ENCODE results near the gene RNF111.

RNF111 gene

DNA sequence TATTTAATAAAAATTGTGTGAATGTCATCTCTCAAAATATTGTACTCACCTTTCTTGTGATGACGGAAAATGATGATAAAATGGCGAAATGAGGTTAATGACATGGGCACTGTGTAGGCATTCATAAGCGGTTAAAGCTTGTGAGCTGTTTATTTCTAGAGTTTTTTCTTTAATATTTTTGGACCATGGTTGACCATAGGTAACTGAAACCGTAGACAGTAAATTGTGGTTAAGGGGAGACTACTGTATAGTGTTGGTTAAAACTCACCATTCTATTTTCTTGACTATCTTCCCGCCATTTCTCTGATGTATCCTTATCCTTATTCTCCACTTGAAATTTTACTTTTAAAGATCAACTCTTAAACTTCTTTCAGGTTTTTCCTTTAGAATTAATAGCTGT, 14.5 kb downstream of the RNF111 start:
- FAIRE-seq, result no peak

DNA sequence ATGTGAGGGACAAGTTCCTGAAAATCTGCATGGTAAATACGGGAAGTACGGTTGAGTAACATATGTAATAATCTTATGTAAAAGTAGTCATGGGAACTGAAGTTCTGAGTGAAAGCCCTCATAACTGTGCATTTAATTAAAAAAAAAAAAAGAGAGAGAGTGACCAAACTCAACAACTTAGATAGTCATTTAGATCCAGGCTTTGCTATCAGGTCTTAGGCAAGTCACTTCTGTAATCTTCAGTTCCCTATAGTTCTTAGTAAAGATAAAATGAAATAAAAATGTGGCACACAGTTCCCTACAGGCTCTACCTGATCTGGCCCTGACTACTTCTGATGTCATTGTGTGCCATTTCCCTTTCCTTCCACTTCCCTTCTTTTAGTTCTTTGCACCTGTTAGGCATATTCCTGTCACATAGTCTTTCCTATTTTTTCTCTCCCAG, 15.0 kb downstream of the RNF111 start:
- no peak for FAIRE-seq

DNA sequence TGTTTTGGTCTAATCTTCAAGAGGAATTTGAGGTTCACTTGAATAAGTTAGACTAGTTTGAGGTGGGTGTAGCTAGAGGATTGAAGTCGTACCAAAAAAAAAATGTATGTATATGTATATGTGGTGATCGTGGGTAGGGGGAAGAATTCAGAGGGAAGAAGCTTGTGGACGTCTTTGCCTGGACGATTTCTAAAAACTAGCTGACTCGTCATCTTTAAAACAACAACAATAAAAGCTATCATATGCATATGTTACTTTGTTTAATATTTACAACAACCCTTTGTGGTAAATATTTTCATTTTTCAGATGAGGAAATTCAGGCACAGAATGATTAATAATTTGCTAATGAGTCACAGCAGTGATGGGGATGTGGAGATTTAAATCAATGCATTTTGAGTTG, 18.1 kb downstream of the RNF111 start:
- no peak for FAIRE-seq

DNA sequence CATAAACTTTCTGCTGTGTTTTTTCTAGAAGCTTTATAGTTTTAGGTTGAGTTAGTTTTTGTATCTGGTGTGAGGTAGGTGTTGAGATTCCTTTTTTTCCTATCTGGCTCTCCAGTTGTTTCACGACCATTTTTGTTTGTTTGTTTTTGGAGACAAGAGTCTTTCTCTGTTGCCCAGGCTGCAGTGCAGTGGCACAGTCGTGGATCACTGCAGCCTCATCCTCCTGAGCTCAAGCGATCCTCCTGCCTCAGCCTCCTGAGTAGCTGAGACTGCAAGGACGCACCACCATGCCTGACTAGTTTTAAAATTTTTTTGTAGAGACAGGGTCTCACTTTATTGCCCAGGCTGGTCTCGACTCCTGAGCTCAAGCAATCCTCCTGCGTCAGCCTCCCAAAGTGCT, 20.6 kb downstream of the RNF111 start:
- no peak for FAIRE-seq

DNA sequence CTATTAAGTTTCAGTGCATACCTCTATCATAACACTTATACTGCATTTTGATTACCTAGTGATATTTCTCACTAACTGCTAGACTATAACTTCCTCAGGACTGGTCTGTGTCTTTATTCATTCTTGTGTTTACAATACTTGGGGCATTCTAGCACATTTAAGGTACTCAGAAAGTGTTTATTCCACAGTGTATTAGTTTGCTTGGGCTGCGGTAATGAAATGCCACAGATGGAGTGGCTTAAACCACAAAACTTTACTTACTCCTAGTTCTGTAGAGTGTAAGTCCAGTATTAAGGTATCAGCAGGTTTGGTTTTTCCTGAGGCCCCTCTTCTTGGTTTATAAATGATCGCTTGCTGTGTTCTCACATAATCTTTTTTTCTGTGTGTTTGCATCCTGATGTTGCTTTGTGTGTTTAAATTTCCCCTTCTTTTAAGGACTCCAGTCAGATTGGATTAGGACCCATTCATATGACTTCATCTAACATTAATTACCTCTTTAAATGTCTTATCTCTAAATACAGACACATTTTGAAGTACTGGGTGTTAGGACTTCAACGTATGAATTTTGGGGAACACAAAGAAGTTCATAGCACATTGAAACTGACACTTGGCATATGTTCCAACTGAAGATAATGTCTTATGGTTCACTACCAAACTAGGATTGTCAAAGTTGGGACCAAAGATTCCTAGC, 23.9 kb downstream of the RNF111 start:
- no peak for FAIRE-seq

DNA sequence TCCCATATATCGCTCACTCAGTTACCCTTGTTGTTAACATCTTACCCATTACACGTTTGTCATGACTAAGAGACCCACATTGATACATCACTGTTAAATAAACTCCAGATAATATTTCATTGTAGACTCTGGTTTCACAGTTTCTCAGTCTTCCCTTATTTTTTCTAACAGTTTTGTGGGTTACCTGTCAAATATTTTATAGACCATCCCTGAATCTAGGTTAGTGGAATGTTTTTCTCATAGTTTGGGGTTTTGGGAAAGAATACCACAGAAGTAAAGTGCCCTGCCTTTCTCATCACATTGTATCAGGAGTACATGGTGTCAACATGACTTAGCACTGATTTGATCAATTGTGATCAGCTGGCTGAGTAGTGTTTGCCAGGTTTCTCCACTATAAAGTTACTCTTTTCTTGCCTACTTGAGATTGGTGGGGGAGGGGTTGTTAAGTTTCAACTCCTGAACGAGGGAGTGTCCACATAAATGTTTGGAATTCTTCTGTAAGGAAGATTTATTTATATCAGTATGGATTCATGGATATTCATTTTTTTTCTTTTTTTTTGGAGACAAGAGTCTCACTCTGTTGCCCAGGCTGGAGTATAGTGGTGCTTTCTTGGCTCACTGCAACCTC, 25.9 kb downstream of the RNF111 start:
- FAIRE-seq, result no peak

DNA sequence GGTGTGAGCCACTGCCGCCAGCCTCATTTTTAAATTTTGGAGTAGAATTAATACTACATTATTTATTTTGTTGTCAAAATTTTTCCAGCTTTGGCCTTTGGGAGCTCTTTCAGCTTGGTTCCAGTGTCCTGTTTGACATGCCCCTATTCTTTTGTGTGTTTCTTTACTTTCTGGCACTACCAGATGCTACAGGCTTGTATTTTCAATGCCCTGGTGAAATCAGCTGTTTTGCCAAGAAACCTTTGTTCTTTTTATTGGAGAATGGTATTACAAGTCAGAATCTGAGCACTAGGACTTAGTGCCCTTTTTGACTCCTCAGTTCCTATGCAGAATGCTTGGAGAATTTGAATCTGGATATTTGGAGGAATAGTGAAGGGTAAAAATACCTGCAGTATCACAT, 26.6 kb downstream of the RNF111 start:
- FAIRE-seq, result no peak

DNA sequence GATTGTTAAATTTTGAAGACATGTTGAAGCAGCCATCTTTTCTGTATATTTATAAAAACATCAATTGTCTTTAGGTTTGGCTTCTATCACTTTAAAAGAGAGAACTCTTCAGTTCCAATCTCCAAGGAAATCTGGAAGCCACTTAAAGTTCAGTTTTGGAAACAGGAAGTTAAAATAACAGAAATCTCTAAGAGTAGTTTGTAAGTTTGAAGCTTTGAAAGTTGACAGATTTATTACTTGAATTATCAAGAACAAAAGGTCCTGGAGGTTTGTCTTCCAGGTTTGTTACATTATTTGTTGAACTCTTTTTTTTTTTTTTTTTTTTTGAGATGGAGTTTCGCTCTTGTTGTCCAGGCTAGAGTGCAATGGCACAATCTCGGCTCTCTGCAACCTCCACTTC, 30.0 kb downstream of the RNF111 start:
- FAIRE-seq, result no peak

DNA sequence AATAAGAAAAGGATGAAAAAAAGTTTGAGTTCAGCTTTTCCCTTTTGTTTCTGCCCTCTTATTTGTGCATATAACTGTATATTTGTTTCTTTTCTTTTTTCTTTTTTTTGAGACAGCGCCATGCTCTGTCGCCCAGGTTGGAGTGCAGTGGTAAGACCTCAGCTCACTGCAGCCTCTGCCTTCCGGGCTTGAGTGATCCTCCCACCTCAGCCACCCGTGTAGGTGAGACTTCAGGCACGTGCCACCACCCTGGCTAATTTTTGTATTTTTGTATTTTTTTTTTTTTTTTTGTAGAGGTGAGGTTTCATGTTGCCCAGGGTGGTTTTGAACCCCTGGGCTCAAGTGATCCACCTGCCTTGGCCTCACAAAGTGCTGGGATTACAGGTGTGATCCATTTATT, 31.4 kb downstream of the RNF111 start:
- no peak for FAIRE-seq

DNA sequence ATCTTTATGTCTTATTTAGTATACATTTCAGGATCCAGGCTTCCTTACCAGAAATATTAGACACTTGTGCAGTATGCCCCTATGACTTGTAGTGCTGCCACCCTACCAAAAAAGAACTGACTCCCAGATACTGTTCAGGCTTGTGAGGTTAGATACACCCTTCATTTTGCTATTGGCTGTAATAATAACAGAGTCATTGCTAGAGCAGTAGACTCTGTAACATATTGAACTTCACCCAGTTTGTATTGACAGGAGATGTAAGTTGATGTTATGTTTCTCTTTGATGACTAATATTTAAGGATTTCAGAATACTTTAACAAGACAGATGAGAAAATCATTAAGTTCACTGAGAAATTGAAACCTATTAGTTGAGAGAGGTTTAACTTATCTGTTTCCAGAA, 32.9 kb downstream of the RNF111 start:
- FAIRE-seq, result no peak

DNA sequence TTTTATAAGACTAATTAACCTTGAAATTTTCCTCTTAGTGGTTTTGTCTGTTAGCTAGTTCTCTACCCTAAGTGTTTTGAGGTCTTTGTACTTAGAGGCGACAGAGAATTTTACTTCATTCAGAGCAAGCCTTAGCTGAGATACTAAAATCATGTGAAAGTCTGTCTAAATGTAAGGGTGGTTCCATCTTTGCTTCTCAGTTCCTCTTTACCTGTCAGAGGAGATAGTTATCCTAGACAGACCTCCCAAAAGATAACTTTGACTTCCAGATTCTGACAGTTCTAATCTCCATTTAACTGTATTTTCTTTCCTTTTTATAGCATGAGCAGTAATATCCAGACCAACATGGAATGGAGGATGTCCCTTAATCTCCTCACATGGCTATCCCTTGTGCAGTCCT, 34.7 kb downstream of the RNF111 start:
- no peak for FAIRE-seq

DNA sequence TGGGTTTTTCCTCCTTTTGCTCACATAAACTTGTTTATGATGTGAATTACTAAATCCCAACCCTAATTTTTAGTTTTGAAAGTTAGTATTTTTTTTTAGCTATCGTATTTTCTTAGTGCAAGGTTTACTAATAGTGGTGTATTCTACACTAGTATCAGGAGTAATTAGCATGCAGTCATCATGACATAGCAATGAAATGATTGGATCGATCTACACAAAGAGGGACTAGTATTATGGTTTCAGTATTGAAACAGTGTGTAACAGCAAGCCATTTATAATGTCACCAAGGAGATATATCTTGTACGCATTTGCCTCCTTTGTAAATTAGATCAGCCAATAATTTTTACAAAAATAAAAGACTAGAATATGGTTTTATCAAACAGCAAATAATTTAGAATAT, 38.7 kb downstream of the RNF111 start:
- FAIRE-seq, result no peak

DNA sequence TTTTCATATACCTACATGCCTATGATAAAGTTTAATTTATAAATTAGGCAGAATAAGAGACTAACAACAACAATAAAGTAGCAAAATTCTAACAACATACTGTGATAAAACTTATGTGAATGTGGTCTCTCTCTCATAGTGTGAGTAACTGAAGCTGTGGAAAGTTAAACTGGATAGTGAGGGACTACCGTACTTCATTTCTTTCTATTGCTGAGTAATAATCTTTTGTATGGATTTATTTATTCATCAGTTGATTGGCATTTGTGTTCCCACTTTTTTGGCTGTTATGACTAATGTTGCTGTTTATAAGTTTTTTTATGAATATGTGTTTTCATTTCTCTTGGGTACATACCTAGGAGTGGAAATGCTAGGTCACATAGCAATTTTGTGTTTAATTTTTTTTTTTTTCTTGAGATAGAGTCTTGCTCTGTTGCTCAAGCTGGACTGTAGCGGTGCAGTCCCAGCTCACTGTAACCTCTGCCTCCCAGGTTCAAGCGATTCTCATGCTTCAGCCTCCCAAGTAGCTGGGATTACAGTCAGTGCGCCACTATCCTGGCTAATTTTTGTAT, 41.0 kb downstream of the RNF111 start:
- FAIRE-seq, result no peak

DNA sequence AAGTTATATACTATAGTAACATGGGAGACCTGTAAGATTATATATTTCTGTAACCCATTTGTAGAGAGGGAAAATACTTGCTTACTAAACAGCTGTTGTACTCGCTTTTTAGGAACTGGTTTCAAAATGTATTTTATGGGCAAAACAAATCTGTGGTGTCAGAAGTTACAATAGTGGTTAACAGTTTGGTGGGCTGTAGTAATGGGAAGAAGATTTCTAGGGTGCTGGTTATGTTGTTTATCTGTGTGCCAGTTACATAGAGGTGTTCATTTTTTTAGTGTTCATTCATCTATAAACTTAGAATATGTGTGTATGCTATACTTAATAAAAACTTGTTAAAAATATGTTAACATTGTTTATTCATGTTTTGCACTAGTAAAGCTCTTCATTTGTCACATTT, 42.1 kb downstream of the RNF111 start:
- no peak for FAIRE-seq

DNA sequence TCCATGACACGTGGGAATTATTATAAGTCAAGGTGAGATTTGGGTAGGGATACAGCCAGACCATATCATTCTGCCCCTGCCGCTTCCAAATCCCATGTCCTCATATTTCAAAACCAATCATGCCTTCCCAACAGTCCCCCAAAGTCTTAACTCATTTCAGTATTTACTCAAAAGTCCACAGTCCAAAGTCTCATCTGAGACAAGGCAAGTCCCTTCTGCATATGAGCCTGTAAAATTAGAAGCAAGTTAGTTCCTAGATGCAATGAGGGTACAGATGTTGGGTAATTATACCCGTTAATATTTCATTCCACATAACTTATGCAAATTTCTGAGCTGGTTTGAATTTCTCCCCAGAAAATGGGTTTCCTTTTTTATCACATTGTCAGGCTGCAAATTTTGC, 47.7 kb downstream of the RNF111 start:
- FAIRE-seq, result no peak

DNA sequence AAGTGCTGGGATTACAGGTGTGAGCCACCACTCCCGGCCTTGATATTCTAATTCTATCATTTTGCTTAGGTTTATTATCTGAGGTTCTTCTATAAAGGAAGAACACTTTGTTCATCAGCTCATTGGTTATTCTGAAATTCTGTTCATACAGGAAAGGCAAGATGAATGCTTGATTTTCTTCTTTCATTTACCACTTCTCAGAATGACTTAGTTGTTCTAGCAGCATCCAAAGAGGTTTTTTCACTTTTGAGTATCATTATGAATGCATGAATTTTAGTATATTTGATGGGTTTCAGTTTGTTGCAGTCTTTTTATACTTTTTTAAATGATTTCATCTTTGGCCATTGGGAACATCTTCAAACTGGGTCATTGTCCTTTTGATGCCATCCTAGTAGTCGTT, 51.8 kb downstream of the RNF111 start:
- no peak for FAIRE-seq

DNA sequence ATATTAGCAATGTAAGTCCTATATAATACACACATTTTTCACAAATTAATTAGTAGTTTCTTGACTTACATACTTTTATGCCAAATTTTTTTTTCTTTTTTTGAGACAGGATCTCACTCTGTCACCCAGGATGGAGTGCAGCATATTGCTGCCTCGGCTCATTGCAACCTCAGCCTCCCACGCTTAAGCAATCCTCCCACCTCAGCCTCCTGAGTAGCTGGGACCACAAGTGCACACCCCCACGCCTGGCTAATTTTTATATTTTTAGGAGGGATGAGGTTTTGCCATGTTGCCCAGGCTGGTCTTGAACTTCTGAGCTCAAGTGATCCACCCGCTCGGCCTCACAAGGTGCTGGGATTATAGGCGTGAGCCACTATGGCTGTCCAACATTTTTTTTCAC, 54.6 kb downstream of the RNF111 start:
- no peak for FAIRE-seq

DNA sequence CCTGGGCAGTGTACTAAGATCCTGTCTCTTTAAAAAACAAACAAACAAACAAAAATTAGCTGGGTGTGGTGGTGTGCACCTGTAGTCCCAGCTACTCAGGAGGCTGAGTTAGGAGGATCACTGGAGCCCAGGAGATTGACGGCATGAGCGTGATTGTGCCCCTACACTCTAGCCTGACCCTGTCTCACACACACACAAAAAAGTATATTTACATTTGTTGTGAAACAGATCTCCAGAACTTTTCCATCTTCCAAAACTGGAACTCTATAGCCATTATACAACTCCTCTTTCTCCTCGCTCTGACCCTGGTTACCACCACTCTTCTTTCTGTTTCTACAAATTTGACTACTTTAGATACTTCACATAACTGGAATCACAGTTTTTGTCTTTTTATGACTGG, 61.4 kb downstream of the RNF111 start:
- FAIRE-seq, result no peak

DNA sequence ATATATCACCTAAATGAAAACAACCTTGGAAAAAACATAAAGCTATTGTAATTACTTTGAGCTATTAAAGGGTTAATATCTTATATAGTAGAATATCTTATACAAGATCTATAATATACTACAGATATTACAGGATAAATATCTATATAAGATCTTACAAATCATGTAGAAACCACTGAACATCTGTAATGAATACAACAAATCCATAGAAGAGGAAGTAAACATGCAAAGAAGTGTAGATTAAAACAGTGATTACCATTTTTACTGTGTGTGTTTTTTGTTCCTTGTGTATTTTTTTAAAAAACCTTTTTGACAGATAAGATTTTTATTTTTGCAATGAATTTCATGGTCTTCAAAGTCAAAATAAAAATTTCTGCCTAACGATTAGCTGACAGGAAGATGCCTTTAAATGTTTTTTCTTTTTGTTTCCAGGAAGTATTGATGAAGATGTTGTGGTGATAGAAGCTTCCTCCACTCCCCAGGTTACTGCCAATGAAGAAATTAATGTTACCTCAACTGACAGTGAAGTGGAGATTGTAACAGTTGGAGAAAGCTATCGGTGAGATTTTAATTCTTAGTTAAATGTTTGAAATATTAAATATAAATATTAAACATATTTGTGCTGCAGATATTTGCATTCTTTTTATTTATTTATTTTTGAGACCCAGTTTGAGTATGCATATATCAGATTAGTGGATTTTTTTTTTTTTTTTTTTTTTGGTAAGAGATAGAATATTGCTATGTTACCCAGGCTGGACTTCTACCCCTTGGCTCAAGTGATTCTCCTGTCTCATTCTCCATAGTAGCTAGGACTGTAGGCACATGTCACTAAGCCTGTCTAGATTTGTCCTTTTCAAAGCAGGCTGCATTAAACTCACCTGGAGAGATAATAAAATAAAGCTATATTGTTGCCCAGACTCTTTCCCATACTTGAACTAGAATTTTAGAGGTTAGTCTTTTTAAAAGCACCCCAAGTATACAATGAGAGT, 64.7 kb downstream of the RNF111 start:
- peak; percentile 86 for FAIRE-seq

DNA sequence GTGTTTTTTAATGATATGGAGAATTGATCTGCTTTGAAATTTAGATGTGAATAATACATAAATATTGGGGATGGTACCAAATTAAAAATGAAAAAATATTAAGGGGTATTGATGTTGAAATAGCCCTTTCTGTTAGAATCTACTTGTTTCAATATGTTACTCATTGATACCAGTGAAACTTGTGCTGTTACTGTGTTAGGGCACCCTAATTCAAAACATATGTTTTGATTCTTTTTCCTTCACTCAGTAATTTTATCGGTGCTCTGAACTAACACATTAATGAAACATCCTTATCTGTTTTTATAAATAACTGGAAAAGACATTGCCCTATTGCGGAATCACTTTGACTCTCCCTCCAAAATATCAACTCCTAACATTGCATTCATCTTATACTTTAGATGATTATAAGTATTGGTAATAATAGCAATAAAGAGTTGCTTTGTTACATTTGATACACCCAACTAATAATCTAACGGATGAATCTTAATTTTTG, 65.5 kb downstream of the RNF111 start:
- FAIRE-seq, result no peak

DNA sequence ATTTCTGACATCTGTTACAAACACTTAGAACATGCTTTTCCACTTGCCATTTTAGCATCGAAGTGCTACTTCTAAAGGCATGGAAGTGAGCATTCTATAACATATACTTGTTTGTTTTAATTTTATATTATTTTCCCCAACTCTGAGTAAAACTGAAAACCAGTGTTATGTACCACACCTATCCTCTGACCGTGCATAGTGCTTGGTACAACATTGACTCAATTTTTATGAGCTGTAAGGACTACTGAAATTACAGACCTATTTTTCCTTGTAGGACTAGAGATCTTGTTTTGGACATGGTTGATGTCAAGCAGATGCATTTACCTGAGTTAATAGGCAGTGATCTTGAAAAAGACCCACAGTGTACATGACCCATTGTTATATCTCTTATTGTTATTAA, 66.0 kb downstream of the RNF111 start:
- FAIRE-seq, result no peak

DNA sequence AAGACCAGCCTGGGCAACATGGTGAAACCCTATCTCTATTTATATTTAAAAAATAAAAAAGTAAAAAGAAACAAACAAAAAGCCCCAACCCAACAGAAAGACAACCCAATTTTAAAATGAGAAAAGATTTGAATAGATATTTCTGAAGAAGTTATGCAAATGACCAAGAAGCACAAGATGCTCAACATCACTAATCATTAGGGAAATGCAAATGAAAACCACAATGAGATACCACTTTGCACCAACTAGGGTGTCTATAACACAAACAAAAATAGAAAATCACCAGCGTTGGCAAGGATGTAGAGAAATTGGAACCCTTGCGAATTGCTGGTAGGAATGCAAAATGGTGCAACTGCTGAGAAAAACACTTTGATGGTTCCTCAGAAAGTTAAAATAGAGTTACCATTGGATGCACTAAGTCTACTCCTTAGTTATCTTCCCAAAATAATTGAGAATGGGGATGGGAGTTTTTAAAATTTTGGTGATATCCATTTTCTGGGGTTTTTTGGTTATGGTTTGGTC, 71.7 kb downstream of the RNF111 start:
- FAIRE-seq, result no peak

DNA sequence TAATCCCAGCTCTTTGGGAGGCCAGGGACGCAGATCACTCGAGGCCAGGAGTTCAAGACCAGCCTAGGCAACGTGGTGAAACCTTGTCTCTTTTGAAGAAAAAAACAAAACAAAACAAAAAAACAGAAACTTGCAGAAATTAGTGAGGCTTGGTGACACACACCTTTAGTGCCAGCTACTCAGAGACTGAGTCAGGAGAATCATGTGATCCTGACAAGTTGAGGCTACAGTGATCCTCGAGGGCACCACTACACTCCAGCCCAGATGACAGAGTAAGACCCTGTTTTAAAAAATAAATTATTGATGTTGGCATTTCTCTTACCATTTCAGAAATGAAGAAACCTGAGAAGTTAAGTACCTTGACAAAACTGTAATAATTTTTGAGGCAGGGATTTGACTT, 72.9 kb downstream of the RNF111 start:
- FAIRE-seq, result no peak

Data from islet of Langerhans (tissue), 1 donor.